Stimulated activated CD8-positive, alpha-beta memory T cell treated with anti-CD3 and anti-CD28 coated beads, Interleukin-4, amount 100 ng/mL, for 1 hour (primary cell): Measurements from ENCODE around the gene CDCA7.
A peak's percentile ranks its signal among the peaks of the same experiment; 100 is the strongest.
"Not testable (repeated sequence)": the region's sequence is repeated elsewhere in the genome, so short reads cannot be mapped to it uniquely, and the experiment has no call there.

Experiments used
- DNase-seq, 2 donors: peaks; one replicate each; pipeline ENCODE4 v3.0.0-alpha.2; 2020; ENCODE audit warnings: low read depth in 2 of 2, low spot score in 1 of 2

The CDCA7 gene

GRCh38 chr2:173402405-173402974 lies 47.8 kb downstream of the CDCA7 start:
- peak; percentile 25 to 50 for DNase-seq

- no peak for DNase-seq
Measured at GRCh38 chr2:173404841-173405750, 50.4 kb downstream of the CDCA7 start.

- no peak for DNase-seq
Measured at GRCh38 chr2:173407176-173407575, 52.5 kb downstream of the CDCA7 start.

- DNase-seq, result no peak
Measured at GRCh38 chr2:173407646-173408045, 53.0 kb downstream of the CDCA7 start.

GRCh38 chr2:173410579-173410978 lies 55.9 kb downstream of the CDCA7 start:
- DNase-seq, result no peak

- no peak for DNase-seq
Measured at GRCh38 chr2:173412628-173413027, 58.0 kb downstream of the CDCA7 start.

- no peak for DNase-seq
Measured at GRCh38 chr2:173414823-173415322, 60.2 kb downstream of the CDCA7 start.

GRCh38 chr2:173415431-173416381 lies 61.0 kb downstream of the CDCA7 start:
- DNase-seq, result no peak

GRCh38 chr2:173416415-173417152 lies 61.9 kb downstream of the CDCA7 start:
- not testable (repeated sequence) for DNase-seq

- DNase-seq, result no peak
Measured at GRCh38 chr2:173417341-173417740, 62.7 kb downstream of the CDCA7 start.

- DNase-seq, result no peak
Measured at GRCh38 chr2:173417802-173418201, 63.1 kb downstream of the CDCA7 start.
